CD14-positive monocyte (primary cell): Measurements from ENCODE around the gene MAD1L1. TPM values are rescaled to one million over a fixed set of nuclear protein-coding genes. Genes with fewer than 3 reads are reported as not detected.
A peak's percentile ranks its signal among the peaks of the same experiment; 100 is the strongest.

Experiments
- DNase-seq, 3 donors: peaks; one replicate each; pipeline ENCODE4 v3.0.0-alpha.2; 2011 to 2022
- H2AFZ ChIP-seq: 2 replicates; pipeline ENCODE4 v1.6.0; 2012; ENCODE audit warnings: mild to moderate bottlenecking, low read depth, low read length, inconsistent platforms; ENCODE audit not compliant: insufficient read depth, poor library complexity, severe bottlenecking
- H3K27ac ChIP-seq, 2 donors: 1 replicate in 1 of 2; 2 replicates in 1 of 2; pipeline ENCODE4 v1.5.1; 2012 to 2013; ENCODE audit warnings: low read length in 2 of 2, control low read depth in 1 of 2, inconsistent platforms in 1 of 2, low read depth in 1 of 2, mild to moderate bottlenecking in 1 of 2
- H3K27me3 ChIP-seq, 2 donors: one replicate each; pipeline versions ENCODE4 v1.6.0 to v1.6.1; 2011 to 2013; ENCODE audit warnings: low read length in 2 of 2; ENCODE audit not compliant: control insufficient read depth in 2 of 2, insufficient read depth in 2 of 2
- H3K36me3 ChIP-seq, 2 donors: replicated peaks in 1 of 2; 1 replicate in 1 of 2; 2 replicates in 1 of 2; pipeline versions ENCODE4 v1.5.1 to v1.6.1; 2012 to 2013; ENCODE audit warnings: low read length in 2 of 2, control low read depth in 1 of 2, inconsistent platforms in 1 of 2, mild to moderate bottlenecking in 1 of 2; ENCODE audit not compliant: insufficient read depth in 2 of 2, control insufficient read depth in 1 of 2
- H3K4me1 ChIP-seq, 2 donors: 1 replicate in 1 of 2; 2 replicates in 1 of 2; pipeline versions ENCODE4 v1.5.1 to v1.6.1; 2012 to 2013; ENCODE audit warnings: low read length in 2 of 2, control low read depth in 1 of 2, inconsistent platforms in 1 of 2, mild to moderate bottlenecking in 1 of 2, moderate library complexity in 1 of 2; ENCODE audit not compliant: insufficient read depth in 2 of 2, control insufficient read depth in 1 of 2
- H3K4me2 ChIP-seq: replicated peaks from 2 replicates; pipeline ENCODE3; 2012; ENCODE audit warnings: low read length, moderate library complexity, mild to moderate bottlenecking; ENCODE audit not compliant: poor library complexity, severe bottlenecking; ENCODE audit errors: extremely low read depth
- H3K4me3 ChIP-seq, 3 experiments: fragments of 200-600 bp in 1 of 3; sonication (generic) in 1 of 3; replicated peaks in 1 of 3; 1 replicate in 2 of 3; 2 replicates in 1 of 3; pipeline ENCODE4 v1.5.1; 2011 to 2013; ENCODE audit warnings: low read length in 3 of 3, mild to moderate bottlenecking in 3 of 3, control low read depth in 2 of 3, low read depth in 2 of 3, inconsistent platforms in 1 of 3, moderate library complexity in 1 of 3
- H3K79me2 ChIP-seq: 2 replicates; pipeline ENCODE4 v1.6.0; 2012; ENCODE audit warnings: mild to moderate bottlenecking, control low read depth, inconsistent platforms, low read length, moderate library complexity; ENCODE audit not compliant: insufficient read depth
- H3K9ac ChIP-seq: 2 replicates; pipeline ENCODE4 v1.6.0; 2017; ENCODE audit warnings: low read length, mild to moderate bottlenecking; ENCODE audit not compliant: insufficient read depth, poor library complexity, severe bottlenecking
- H3K9me3 ChIP-seq, 2 donors: replicated peaks in 1 of 2; 1 replicate in 1 of 2; 2 replicates in 1 of 2; pipeline versions ENCODE4 v1.5.1 to v1.6.1; 2012 to 2013; ENCODE audit warnings: low read length in 2 of 2, control low read depth in 1 of 2; ENCODE audit not compliant: control insufficient read depth in 1 of 2, insufficient read depth in 1 of 2
- H4K20me1 ChIP-seq: 2 replicates; pipeline ENCODE4 v1.6.0; 2012; ENCODE audit warnings: mild to moderate bottlenecking, low read length, control low read depth, moderate library complexity; ENCODE audit not compliant: insufficient read depth
- H3K27ac Mint-ChIP-seq, 7 donors: one replicate each; pipeline ENCODE4 v1.8.0; 2020; ENCODE audit warnings: mild to moderate bottlenecking in 7 of 7, mixed read lengths in 7 of 7, moderate library complexity in 6 of 7, inconsistent platforms in 2 of 7
- H3K27me3 Mint-ChIP-seq, 3 donors: one replicate each; pipeline ENCODE4 v1.8.0; 2021 to 2022; ENCODE audit warnings: low read depth in 3 of 3, mild to moderate bottlenecking in 3 of 3, mixed read lengths in 3 of 3, moderate library complexity in 3 of 3, inconsistent platforms in 1 of 3
- H3K36me3 Mint-ChIP-seq, 2 donors: one replicate each; pipeline ENCODE4 v1.8.0; 2020; ENCODE audit warnings: mixed read lengths in 2 of 2, inconsistent platforms in 1 of 2, mild to moderate bottlenecking in 1 of 2
- H3K4me1 Mint-ChIP-seq: one replicate; pipeline ENCODE4 v1.8.0; 2020; ENCODE audit warnings: mild to moderate bottlenecking, mixed read lengths
- H3K4me3 Mint-ChIP-seq, 2 donors: one replicate each; pipeline ENCODE4 v1.8.0; 2020; ENCODE audit warnings: mild to moderate bottlenecking in 2 of 2, mixed read lengths in 2 of 2, moderate library complexity in 1 of 2
- H3K9me3 Mint-ChIP-seq, 7 donors: one replicate each; pipeline ENCODE4 v1.8.0; 2020 to 2022; ENCODE audit warnings: mixed read lengths in 7 of 7, mild to moderate bottlenecking in 6 of 7, moderate library complexity in 6 of 7, inconsistent platforms in 2 of 7
- WGBS: methylation state at CpG from one replicate; pipeline ENCODE4 v1.1.5; 2013; ENCODE audit warnings: missing lambda C conversion rate; ENCODE audit not compliant: insufficient coverage; 5-methylcytosine and 5-hydroxymethylcytosine counted together
- intact Hi-C, 2 donors: fragments of 100-400 bp; cut with micrococcal nuclease; formaldehyde crosslinking; loops; one replicate each; pipeline versions ENCODE4 v1.15.0 to v1.15.1; 2023
- polyA plus RNA-seq, 3 donors: library from polyadenylated mRNA; depleted of rRNA in 1 of 3; unstranded in 2 of 3; stranded (reverse) in 1 of 3; fragments of 300-500 nt in 2 of 3; fragments of >200 nt in 1 of 3; fragmentation: Illumina TruSeq in 2 of 3; gene quantifications; 1 replicate in 2 of 3; 2 replicates in 1 of 3; pipeline ENCODE4 v1.2.3, GENCODE V29; 2012 to 2021
- TF ChIP-seq, protein P1 (sequence below): fragments of 200-600 bp; IDR thresholded peaks from one replicate; pipeline ENCODE4 v1.8.0; 2022; ENCODE audit warnings: antibody characterized with exemption, mild to moderate bottlenecking

The MAD1L1 gene
- polyA plus RNA-seq, 3 donors = 22.0 to 39.4 (median 33.2) TPM

DNA sequence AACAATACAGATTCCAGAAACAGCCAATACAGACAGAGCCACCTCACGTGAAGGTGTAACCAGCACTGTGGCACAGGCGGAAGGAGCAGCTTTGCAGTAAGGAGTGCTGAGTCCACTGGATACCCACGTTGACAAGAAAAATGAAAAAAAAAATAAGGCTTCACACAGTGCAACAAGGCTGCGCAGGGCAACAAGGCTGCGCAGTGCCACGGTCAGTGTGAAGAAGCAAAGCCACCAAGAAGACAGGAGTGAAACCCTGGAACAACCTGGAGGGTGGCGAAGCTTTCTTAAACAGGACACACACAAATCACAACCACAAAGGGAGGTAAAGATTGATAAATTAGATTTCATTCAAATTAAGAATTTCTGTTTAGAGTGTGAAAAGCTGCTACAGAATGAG, 204.0 kb downstream of the MAD1L1 start:
- 100% methylated on average over 3 of the region's 7 CpGs for WGBS
- Histone ChIP-seq H3K27me3 (no peaks in the 10 kb centered on the region), H2AFZ (no peak overlapping the region), H3K4me3 (no peak overlapping the region), H3K9ac (no peak overlapping the region), H3K4me2 (no peak overlapping the region), H3K27ac (no peak overlapping the region), H3K36me3 (no peaks in the 10 kb centered on the region), H3K4me1 (peaks cover 15 to 16% of the 10 kb centered on the region in 2 donors), H3K79me2 (no peaks in the 10 kb centered on the region), H4K20me1 (no peaks in the 10 kb centered on the region), H3K9me3 (peaks cover 25 to 31% of the 10 kb centered on the region in 2 donors)
- peaks cover 10 to 27% of the 10 kb centered on the region in 2 donors for H3K36me3 Mint-ChIP-seq
- peaks cover 28 to 53% (median 43%) of the 10 kb centered on the region in 7 donors for H3K9me3 Mint-ChIP-seq
- H3K27ac Mint-ChIP-seq = no peak overlapping the region
- no peak overlapping the region for H3K4me3 Mint-ChIP-seq
- peaks cover 0 to 4% (median 2%) of the 10 kb centered on the region in 3 donors for H3K27me3 Mint-ChIP-seq
- DNase-seq = no peak
- intact Hi-C loops = no loop called here
- TF ChIP-seq, protein P1, sequence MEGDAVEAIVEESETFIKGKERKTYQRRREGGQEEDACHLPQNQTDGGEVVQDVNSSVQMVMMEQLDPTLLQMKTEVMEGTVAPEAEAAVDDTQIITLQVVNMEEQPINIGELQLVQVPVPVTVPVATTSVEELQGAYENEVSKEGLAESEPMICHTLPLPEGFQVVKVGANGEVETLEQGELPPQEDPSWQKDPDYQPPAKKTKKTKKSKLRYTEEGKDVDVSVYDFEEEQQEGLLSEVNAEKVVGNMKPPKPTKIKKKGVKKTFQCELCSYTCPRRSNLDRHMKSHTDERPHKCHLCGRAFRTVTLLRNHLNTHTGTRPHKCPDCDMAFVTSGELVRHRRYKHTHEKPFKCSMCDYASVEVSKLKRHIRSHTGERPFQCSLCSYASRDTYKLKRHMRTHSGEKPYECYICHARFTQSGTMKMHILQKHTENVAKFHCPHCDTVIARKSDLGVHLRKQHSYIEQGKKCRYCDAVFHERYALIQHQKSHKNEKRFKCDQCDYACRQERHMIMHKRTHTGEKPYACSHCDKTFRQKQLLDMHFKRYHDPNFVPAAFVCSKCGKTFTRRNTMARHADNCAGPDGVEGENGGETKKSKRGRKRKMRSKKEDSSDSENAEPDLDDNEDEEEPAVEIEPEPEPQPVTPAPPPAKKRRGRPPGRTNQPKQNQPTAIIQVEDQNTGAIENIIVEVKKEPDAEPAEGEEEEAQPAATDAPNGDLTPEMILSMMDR = no peak
- peaks cover 19% of the 10 kb centered on the region for H3K4me1 Mint-ChIP-seq

DNA sequence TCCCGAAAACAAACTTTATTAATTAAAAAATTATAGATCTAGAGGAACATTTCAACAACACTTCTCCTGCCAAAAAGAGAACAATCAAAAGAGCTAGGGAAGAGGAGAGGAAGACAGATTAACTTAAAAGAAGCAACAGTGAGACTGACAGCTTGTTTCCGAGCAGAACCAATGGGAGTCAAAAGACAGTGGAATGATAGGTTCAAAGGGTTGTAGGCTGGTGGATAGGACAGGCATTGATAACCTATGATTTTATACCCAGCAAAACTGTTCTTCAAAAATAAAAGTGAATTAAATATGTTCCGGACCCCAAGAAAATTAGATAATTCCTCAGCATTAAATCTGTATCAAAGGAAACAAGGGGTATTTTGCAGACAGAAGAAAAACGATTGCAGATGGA, 207.6 kb downstream of the MAD1L1 start:
- Histone ChIP-seq H3K4me1 (peaks cover 24 to 30% of the 10 kb centered on the region in 2 donors), H2AFZ (no peak overlapping the region), H3K36me3 (no peaks in the 10 kb centered on the region), H3K9me3 (peaks cover 23 to 25% of the 10 kb centered on the region in 2 donors), H3K27ac (peak overlapping the region in 1 of 2 donors; percentile 90), H3K4me2 (no peak overlapping the region), H4K20me1 (no peaks in the 10 kb centered on the region), H3K9ac (no peak overlapping the region), H3K79me2 (no peaks in the 10 kb centered on the region), H3K27me3 (no peaks in the 10 kb centered on the region), H3K4me3 (no peak overlapping the region)
- H3K27ac Mint-ChIP-seq = peak overlapping the region in 3 of 7 donors; percentile 65 to 97 (median 91)
- H3K27me3 Mint-ChIP-seq = no peaks in the 10 kb centered on the region
- no CpG with 5 or more reads among the region's 4 CpGs for WGBS
- no peak overlapping the region for H3K4me3 Mint-ChIP-seq
- intact Hi-C loops = no loop called here
- H3K9me3 Mint-ChIP-seq = peaks cover 25 to 48% (median 41%) of the 10 kb centered on the region in 7 donors
- H3K36me3 Mint-ChIP-seq = peaks cover 12 to 27% of the 10 kb centered on the region in 2 donors
- H3K4me1 Mint-ChIP-seq = peaks cover 32% of the 10 kb centered on the region
- TF ChIP-seq, protein P1 = no peak
- no peak for DNase-seq
